Kidney (tissue), 14 donors: ENCODE results near the gene LAMTOR4. TPM values are rescaled to one million over a fixed set of nuclear protein-coding genes. Genes with fewer than 3 reads are reported as not detected.
A peak's percentile ranks its signal among the peaks of the same experiment; 100 is the strongest.

Experiments used
- DNase-seq, 5 donors: peaks; one replicate each; pipeline ENCODE4 v3.0.0-alpha.2; 2013 to 2020
- FAIRE-seq: peaks from 2 replicates; lab custom pipeline; 2012; peaks lifted over from hg19 to GRCh38; lab: Jason Lieb, UNC
- H3K27ac ChIP-seq, 2 donors: one replicate each; pipeline ENCODE4 v1.7.0; 2013; ENCODE audit warnings: low read depth in 2 of 2, low read length in 2 of 2, inconsistent platforms in 1 of 2
- H3K27me3 ChIP-seq: one replicate; pipeline ENCODE4 v1.7.1; 2013; ENCODE audit warnings: low read length, inconsistent platforms; ENCODE audit not compliant: control insufficient read depth, insufficient read depth
- H3K36me3 ChIP-seq, 3 donors: one replicate each; pipeline versions ENCODE4 v1.7.0 to v1.7.1; 2013; ENCODE audit warnings: low read length in 3 of 3, control low read depth in 1 of 3, inconsistent platforms in 1 of 3; ENCODE audit not compliant: insufficient read depth in 3 of 3, control insufficient read depth in 2 of 3
- H3K4me1 ChIP-seq, 3 donors: one replicate each; pipeline versions ENCODE4 v1.7.0 to v1.7.1; 2013; ENCODE audit warnings: low read length in 3 of 3, inconsistent platforms in 1 of 3, low read depth in 1 of 3; ENCODE audit not compliant: control insufficient read depth in 2 of 3, insufficient read depth in 2 of 3
- H3K4me3 ChIP-seq, 3 donors: one replicate each; pipeline versions ENCODE4 v1.7.0 to v1.8.1; 2013; ENCODE audit warnings: low read length in 3 of 3, control low read depth in 1 of 3, inconsistent platforms in 1 of 3
- H3K9ac ChIP-seq, 3 donors: one replicate each; pipeline versions ENCODE4 v1.7.0 to v1.7.1; 2013; ENCODE audit warnings: low read length in 3 of 3, control low read depth in 1 of 3, inconsistent platforms in 1 of 3
- H3K9me3 ChIP-seq, 3 donors: one replicate each; pipeline versions ENCODE4 v1.7.0 to v1.7.1; 2013; ENCODE audit warnings: low read length in 3 of 3, control low read depth in 1 of 3, inconsistent platforms in 1 of 3; ENCODE audit not compliant: control insufficient read depth in 2 of 3, insufficient read depth in 1 of 3
- CTCF ChIP-seq: IDR thresholded peaks from 3 replicates; pipeline ENCODE4 v1.5.1; 2012; ENCODE audit warnings: mild to moderate bottlenecking, moderate library complexity, borderline replicate concordance; ENCODE audit not compliant: insufficient read depth; ENCODE audit errors: extremely low read depth
- intact Hi-C: fragments of 100-400 bp; cut with DNase I; formaldehyde crosslinking; loops from one replicate; pipeline ENCODE4 v1.11.1; 2022
- microRNA-seq: library from miRNA; unstranded; fragments of <30 nt; microRNA quantifications from one replicate; pipeline ENCODE4 v1.2.0, GENCODE V29; 2020
- polyA plus RNA-seq: library from polyadenylated mRNA; stranded (reverse); fragments of 350-450 nt; fragmentation: Illumina TruSeq; extraction: RNeasy Lipid Tissue Mini Kit (QIAGEN cat#74804); gene quantifications from one replicate; pipeline ENCODE4 v1.2.3, GENCODE V29; 2014; ENCODE audit warnings: low read depth, low replicate concordance; ENCODE audit not compliant: insufficient read depth
- total RNA-seq: library from RNA; stranded (reverse); fragmentation: NEBNext Ultra II Directional; extraction: Animal tissue kit (Norgen Biotek cat#: 25700); gene quantifications from one replicate; pipeline ENCODE4 v1.2.1, GENCODE V29; 2021
- donor health status: control.
- donor health status: control.
- donor health status: control.
- donor health status: control.
- donor health status: control.
- donor health status: DM: yes; HTN: yes; CAD: no.
- donor health status: Normal renal cell carcinoma (clear cell type).

The LAMTOR4 gene
- total and polyA plus RNA-seq, 2 donors from 2014 or later, result 122 to 470 TPM

GRCh38 chr7:100200693-100201092 lies 52.0 kb downstream of the LAMTOR4 start:
- Histone ChIP-seq H3K4me3 (no peak overlapping the region), H3K36me3 (no peaks in the 10 kb centered on the region), H3K9ac (no peak overlapping the region), H3K27me3 (no peaks in the 10 kb centered on the region), H3K27ac (no peak overlapping the region), H3K9me3 (no peaks in the 10 kb centered on the region), H3K4me1 (no peaks in the 10 kb centered on the region)
- intact Hi-C loops, result no loop called here
- DNase-seq (peak in 3 of 5 donors; percentile 41 to 60 (median 49)), FAIRE-seq (no peak)
- TF ChIP-seq CTCF, result no peak

Small RNA genes within 50 kb of the gene (microRNA-seq; reads per million reads assigned to microRNA genes)
- gene MIR4658, result not detected

Other genes starting within 250 kb of the LAMTOR4 start
- gene TRIM4, start 229.4 kb upstream of the LAMTOR4 start, total RNA-seq, result 30.9 TPM
- 15.4 TPM for gene TRIM4, start 229.4 kb upstream of the LAMTOR4 start, polyA plus RNA-seq
- not detected for gene GJC3, start 219.3 kb upstream of the LAMTOR4 start, total RNA-seq
- gene GJC3, start 219.3 kb upstream of the LAMTOR4 start, polyA plus RNA-seq, result 0.73 TPM
- gene AZGP1, start 172.9 kb upstream of the LAMTOR4 start, total RNA-seq, result 10.0 TPM
- 198 TPM for gene AZGP1, start 172.9 kb upstream of the LAMTOR4 start, polyA plus RNA-seq
- 76.6 TPM for gene ZKSCAN1, start 133.3 kb upstream of the LAMTOR4 start, total RNA-seq
- 7.7 TPM for gene ZKSCAN1, start 133.3 kb upstream of the LAMTOR4 start, polyA plus RNA-seq
- gene ZSCAN21, start 99.1 kb upstream of the LAMTOR4 start, total RNA-seq, result 12.4 TPM
- 10.8 TPM for gene ZSCAN21, start 99.1 kb upstream of the LAMTOR4 start, polyA plus RNA-seq
- gene ZNF3, start 67.2 kb upstream of the LAMTOR4 start, total RNA-seq, result 30.8 TPM
- gene ZNF3, start 67.2 kb upstream of the LAMTOR4 start, polyA plus RNA-seq, result 15.8 TPM
- 89.1 TPM for gene COPS6, start 59.9 kb upstream of the LAMTOR4 start, total RNA-seq
- gene COPS6, start 59.9 kb upstream of the LAMTOR4 start, polyA plus RNA-seq, result 166 TPM
- 47.2 TPM for gene MCM7, start 47.5 kb upstream of the LAMTOR4 start, total RNA-seq
- gene MCM7, start 47.5 kb upstream of the LAMTOR4 start, polyA plus RNA-seq, result 21.0 TPM
- 22.8 TPM for gene AP4M1, start 47.3 kb upstream of the LAMTOR4 start, total RNA-seq
- gene AP4M1, start 47.3 kb upstream of the LAMTOR4 start, polyA plus RNA-seq, result 16.4 TPM
- 62.7 TPM for gene TAF6, start 29.6 kb upstream of the LAMTOR4 start, total RNA-seq
- 41.3 TPM for gene TAF6, start 29.6 kb upstream of the LAMTOR4 start, polyA plus RNA-seq
- gene CNPY4, start 29.3 kb upstream of the LAMTOR4 start, total RNA-seq, result 11.6 TPM
- gene CNPY4, start 29.3 kb upstream of the LAMTOR4 start, polyA plus RNA-seq, result 22.0 TPM
- 2.4 TPM for gene MBLAC1, start 22.0 kb upstream of the LAMTOR4 start, total RNA-seq
- gene MBLAC1, start 22.0 kb upstream of the LAMTOR4 start, polyA plus RNA-seq, result 3.7 TPM
- gene TRAPPC14, start 9.8 kb downstream of the LAMTOR4 start, total RNA-seq, result 27.1 TPM
- 14.8 TPM for gene TRAPPC14, start 9.8 kb downstream of the LAMTOR4 start, polyA plus RNA-seq
- gene GAL3ST4, start 19.7 kb downstream of the LAMTOR4 start, total RNA-seq, result 3.2 TPM
- gene GAL3ST4, start 19.7 kb downstream of the LAMTOR4 start, polyA plus RNA-seq, result 1.2 TPM
- gene GPC2, start 28.5 kb downstream of the LAMTOR4 start, total RNA-seq, result 1.8 TPM
- gene GPC2, start 28.5 kb downstream of the LAMTOR4 start, polyA plus RNA-seq, result 0.73 TPM
- 3.7 TPM for gene STAG3, start 29.0 kb downstream of the LAMTOR4 start, total RNA-seq
- gene STAG3, start 29.0 kb downstream of the LAMTOR4 start, polyA plus RNA-seq, result 3.4 TPM
- gene PVRIG, start 71.0 kb downstream of the LAMTOR4 start, total RNA-seq, result 3.2 TPM
- gene PVRIG, start 71.0 kb downstream of the LAMTOR4 start, polyA plus RNA-seq, result not detected
- gene SPDYE3, start 158.8 kb downstream of the LAMTOR4 start, total RNA-seq, result not detected
- gene SPDYE3, start 158.8 kb downstream of the LAMTOR4 start, polyA plus RNA-seq, result not detected
- gene PILRB, start 209.2 kb downstream of the LAMTOR4 start, total RNA-seq, result 76.4 TPM
- 45.0 TPM for gene PILRB, start 209.2 kb downstream of the LAMTOR4 start, polyA plus RNA-seq
- gene PILRA, start 224.6 kb downstream of the LAMTOR4 start, total RNA-seq, result 18.8 TPM
- 15.4 TPM for gene PILRA, start 224.6 kb downstream of the LAMTOR4 start, polyA plus RNA-seq